ENCODE data around the gene RANBP17.

The RANBP17 gene

GRCh38 chr5:171092194-171092593 lies 230.4 kb downstream of the RANBP17 start:
- peak; percentile 63 for DNase-seq (ENCODE audit: low read depth)

GRCh38 chr5:171093598-171093997 lies 231.8 kb downstream of the RANBP17 start:
- peak; percentile 26 for DNase-seq (ENCODE audit: low read depth)

GRCh38 chr5:171094356-171094755 lies 232.5 kb downstream of the RANBP17 start:
- DNase-seq (ENCODE audit: low read depth) = no peak

- no peak for DNase-seq (ENCODE audit: low read depth)
These were observed 241.2 kb downstream of the RANBP17 start for GRCh38 chr5:171102877-171103610.

- no peak for DNase-seq (ENCODE audit: low read depth)
These were observed 245.9 kb downstream of the RANBP17 start for GRCh38 chr5:171107669-171108068.

- no peak for DNase-seq (ENCODE audit: low read depth)
These were observed 253.7 kb downstream of the RANBP17 start for GRCh38 chr5:171115519-171115918.

GRCh38 chr5:171116719-171117118 lies 254.9 kb downstream of the RANBP17 start:
- no peak for DNase-seq (ENCODE audit: low read depth)

GRCh38 chr5:171120986-171121622 lies 259.3 kb downstream of the RANBP17 start:
- DNase-seq (ENCODE audit: low read depth) = no peak

GRCh38 chr5:171121638-171122037 lies 259.8 kb downstream of the RANBP17 start:
- DNase-seq (ENCODE audit: low read depth) = no peak

- peak; percentile 37 for DNase-seq (ENCODE audit: low read depth)
These were observed 260.6 kb downstream of the RANBP17 start for GRCh38 chr5:171122372-171122771.

- no peak for DNase-seq (ENCODE audit: low read depth)
These were observed 261.6 kb downstream of the RANBP17 start for GRCh38 chr5:171123417-171123816.

- DNase-seq (ENCODE audit: low read depth) = peak; percentile 48
These were observed 265.5 kb downstream of the RANBP17 start for GRCh38 chr5:171127314-171127713.

- no peak for DNase-seq (ENCODE audit: low read depth)
These were observed 266.3 kb downstream of the RANBP17 start for GRCh38 chr5:171128136-171128535.

- no peak for DNase-seq (ENCODE audit: low read depth)
These were observed 267.5 kb downstream of the RANBP17 start for GRCh38 chr5:171129308-171129707.

- DNase-seq (ENCODE audit: low read depth) = no peak
These were observed 269.7 kb downstream of the RANBP17 start for GRCh38 chr5:171131497-171131896.

- DNase-seq (ENCODE audit: low read depth) = peak; percentile 65
These were observed 276.1 kb downstream of the RANBP17 start for GRCh38 chr5:171137768-171138525.

GRCh38 chr5:171139227-171139626 lies 277.4 kb downstream of the RANBP17 start:
- no peak for DNase-seq (ENCODE audit: low read depth)

GRCh38 chr5:171142617-171143016 lies 280.8 kb downstream of the RANBP17 start:
- no peak for DNase-seq (ENCODE audit: low read depth)

GRCh38 chr5:171143171-171143570 lies 281.4 kb downstream of the RANBP17 start:
- no peak for DNase-seq (ENCODE audit: low read depth)

- no peak for DNase-seq (ENCODE audit: low read depth)
These were observed 282.1 kb downstream of the RANBP17 start for GRCh38 chr5:171143926-171144325.

- DNase-seq (ENCODE audit: low read depth) = no peak
These were observed 287.5 kb downstream of the RANBP17 start for GRCh38 chr5:171149333-171149732.

GRCh38 chr5:171149772-171150171 lies 288.0 kb downstream of the RANBP17 start:
- no peak for DNase-seq (ENCODE audit: low read depth)

- DNase-seq (ENCODE audit: low read depth) = peak; percentile 44
These were observed 290.6 kb downstream of the RANBP17 start for GRCh38 chr5:171152382-171152781.
